ENCODE data around the gene SMCHD1. TPM values are rescaled to one million over a fixed set of nuclear protein-coding genes. Genes with fewer than 3 reads are reported as not detected.
A peak's percentile ranks its signal among the peaks of the same experiment; 100 is the strongest.

The SMCHD1 gene
- 10 to 100 TPM; 19.4 to 30.4 (median 26.4) TPM for total RNA-seq (2021; fragmentation: NEBNext Ultra II Directional; extraction: Animal tissue kit (Norgen Biotek cat#: 25700))
- long read RNA-seq, partial matches to known transcripts, result 15 of 16 reads
- long read RNA-seq, other reads (novel, unspliced or antisense), result 1 of 16 reads

DNA sequence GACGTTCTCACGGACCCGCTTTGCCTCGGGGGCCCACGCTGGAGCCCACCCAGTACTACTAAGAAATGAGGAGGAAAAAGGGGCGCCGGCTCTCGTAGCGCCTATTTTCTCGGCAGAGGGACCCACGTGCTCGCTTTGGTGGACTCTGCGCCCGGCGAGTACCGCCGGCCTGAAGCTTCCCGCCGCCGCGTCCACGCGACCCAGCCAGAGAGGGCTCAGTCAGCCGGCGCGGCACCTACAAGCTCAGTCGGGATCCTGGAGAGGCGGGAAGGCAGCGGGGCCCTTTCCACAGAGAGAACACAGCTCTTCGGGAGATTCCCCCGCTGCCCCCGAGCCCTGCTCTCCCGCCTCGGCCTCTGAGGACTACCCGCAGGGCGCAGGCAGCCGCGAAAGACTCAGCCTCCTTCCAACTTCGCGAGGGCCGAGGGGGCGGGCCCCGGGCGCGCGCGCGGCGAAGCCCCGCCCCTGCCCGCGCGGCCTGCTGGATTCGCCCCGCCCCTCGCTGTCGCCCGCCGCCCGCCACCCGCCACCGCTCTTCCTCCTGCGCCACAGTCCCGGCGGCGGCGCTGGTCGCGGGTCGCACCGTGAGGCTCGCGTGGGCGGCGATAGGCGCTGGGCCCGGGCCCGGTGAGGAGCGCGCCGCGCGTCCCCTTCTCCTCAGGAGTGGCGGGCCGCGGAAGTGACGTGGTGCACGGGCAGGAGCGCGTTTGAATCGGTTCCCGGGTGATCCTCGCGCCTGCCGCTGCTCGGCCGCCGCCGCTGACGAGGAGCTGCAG, at the start of gene SMCHD1:
Gene SMCHD1 (plus strand): TSS at position 549 of the 776 bp plus-strand sequence. CDS start 350 bp downstream, outside the sequence.
- peaks cover 4% of the 10 kb centered on the region for H3K27me3 Mint-ChIP-seq (ENCODE audit: insufficient read depth)
- no peaks in the 10 kb centered on the region for H3K36me3 Mint-ChIP-seq (ENCODE audit: low read depth)
- H3K4me1 Mint-ChIP-seq (ENCODE audit: low read depth), result peaks cover 37% of the 10 kb centered on the region
- H3K9me3 Mint-ChIP-seq, result no peaks in the 10 kb centered on the region
- TF ChIP-seq, protein P1, sequence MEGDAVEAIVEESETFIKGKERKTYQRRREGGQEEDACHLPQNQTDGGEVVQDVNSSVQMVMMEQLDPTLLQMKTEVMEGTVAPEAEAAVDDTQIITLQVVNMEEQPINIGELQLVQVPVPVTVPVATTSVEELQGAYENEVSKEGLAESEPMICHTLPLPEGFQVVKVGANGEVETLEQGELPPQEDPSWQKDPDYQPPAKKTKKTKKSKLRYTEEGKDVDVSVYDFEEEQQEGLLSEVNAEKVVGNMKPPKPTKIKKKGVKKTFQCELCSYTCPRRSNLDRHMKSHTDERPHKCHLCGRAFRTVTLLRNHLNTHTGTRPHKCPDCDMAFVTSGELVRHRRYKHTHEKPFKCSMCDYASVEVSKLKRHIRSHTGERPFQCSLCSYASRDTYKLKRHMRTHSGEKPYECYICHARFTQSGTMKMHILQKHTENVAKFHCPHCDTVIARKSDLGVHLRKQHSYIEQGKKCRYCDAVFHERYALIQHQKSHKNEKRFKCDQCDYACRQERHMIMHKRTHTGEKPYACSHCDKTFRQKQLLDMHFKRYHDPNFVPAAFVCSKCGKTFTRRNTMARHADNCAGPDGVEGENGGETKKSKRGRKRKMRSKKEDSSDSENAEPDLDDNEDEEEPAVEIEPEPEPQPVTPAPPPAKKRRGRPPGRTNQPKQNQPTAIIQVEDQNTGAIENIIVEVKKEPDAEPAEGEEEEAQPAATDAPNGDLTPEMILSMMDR (IDR thresholded peaks at IDR 0.05), result no peak
- peak within 1 kb of the TSS; percentile 93 for H3K27ac Mint-ChIP-seq
- peak; percentile 72 for DNase-seq
- H3K4me3 Mint-ChIP-seq, result peak within 1 kb of the TSS; percentile 93

DNA sequence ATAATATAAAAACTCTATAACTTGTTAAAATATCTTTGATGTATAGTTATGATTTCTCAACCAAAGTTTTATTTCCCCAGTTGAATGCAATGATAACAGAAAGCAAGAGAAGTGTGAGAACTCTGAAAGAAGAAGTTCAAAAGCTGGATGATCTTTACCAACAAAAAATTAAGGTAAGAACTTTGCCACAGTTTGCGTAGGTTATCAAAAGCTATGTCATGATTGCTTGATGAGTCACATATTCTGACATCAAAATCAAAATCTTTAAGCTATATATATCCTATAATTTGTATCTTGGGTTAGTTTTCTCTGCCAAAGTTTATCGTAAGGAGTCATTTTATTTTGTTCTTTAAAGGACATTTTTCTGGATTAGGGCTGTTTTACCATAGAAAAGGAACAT, 49.2 kb upstream of the SMCHD1 start:
- Mint-ChIP-seq H3K4me3 (no peak overlapping the region), H3K9me3 (no peaks in the 10 kb centered on the region), H3K27me3 (ENCODE audit: insufficient read depth) (no peaks in the 10 kb centered on the region; the same call in 1 of the 2 replicates), H3K27ac (peak overlapping the region; percentile 53), H3K36me3 (ENCODE audit: low read depth) (peaks cover 17% of the 10 kb centered on the region; the same call in 1 of the 2 replicates), H3K4me1 (ENCODE audit: low read depth) (peaks cover 26% of the 10 kb centered on the region)
- TF ChIP-seq, protein P1 (IDR thresholded peaks at IDR 0.05), result no peak
- DNase-seq, result no peak

DNA sequence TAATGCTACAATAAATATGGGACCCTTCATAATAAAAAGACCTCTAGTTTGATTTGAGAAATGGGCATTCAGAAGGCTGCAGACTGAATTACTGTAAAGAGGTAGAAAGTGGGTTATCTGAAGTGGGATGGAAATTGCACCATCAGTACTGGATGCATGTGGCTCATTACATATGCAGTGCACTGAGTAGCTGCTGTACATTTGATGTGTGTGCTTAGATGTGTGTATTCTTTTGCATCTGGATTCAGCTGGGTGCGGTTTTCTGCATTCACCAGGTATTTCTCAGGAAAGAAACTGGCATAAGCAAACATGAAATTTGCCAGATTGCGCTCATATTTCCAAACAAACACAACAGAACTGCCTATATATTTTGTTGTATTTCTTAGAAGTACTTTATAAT, 45.9 kb upstream of the SMCHD1 start:
- no peaks in the 10 kb centered on the region for H3K9me3 Mint-ChIP-seq
- peaks cover 20% of the 10 kb centered on the region for H3K36me3 Mint-ChIP-seq (ENCODE audit: low read depth)
- H3K4me1 Mint-ChIP-seq (ENCODE audit: low read depth), result peaks cover 23% of the 10 kb centered on the region
- no peak overlapping the region for H3K27ac Mint-ChIP-seq
- no peak overlapping the region for H3K4me3 Mint-ChIP-seq
- no peak for DNase-seq
- TF ChIP-seq, protein P1 (IDR thresholded peaks at IDR 0.05), result no peak
- no peaks in the 10 kb centered on the region for H3K27me3 Mint-ChIP-seq (ENCODE audit: insufficient read depth)

DNA sequence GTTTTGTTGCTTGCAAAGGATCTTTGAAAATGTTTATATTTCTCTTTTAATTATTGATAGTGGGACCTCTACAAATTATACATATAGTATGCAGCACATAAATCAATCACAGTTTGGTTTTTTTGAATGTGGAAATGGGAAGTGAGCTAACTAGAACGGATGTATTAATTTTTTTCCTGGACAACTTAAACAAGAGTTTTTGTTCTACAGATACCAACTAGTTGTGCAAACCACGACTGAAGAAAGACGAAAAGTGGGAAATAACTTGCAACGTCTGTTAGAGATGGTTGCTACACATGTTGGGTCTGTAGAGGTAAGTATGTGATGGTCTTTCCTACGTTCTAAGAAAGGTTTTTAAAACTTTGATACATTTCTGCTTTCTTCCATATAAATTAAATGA, 45.0 kb upstream of the SMCHD1 start:
- Mint-ChIP-seq H3K27ac (no peak overlapping the region), H3K9me3 (no peaks in the 10 kb centered on the region), H3K4me1 (ENCODE audit: low read depth) (peaks cover 13% of the 10 kb centered on the region), H3K27me3 (ENCODE audit: insufficient read depth) (no peaks in the 10 kb centered on the region), H3K4me3 (no peak overlapping the region), H3K36me3 (ENCODE audit: low read depth) (peaks cover 25% of the 10 kb centered on the region)
- DNase-seq, result no peak
- TF ChIP-seq, protein P1 (IDR thresholded peaks at IDR 0.05), result no peak

DNA sequence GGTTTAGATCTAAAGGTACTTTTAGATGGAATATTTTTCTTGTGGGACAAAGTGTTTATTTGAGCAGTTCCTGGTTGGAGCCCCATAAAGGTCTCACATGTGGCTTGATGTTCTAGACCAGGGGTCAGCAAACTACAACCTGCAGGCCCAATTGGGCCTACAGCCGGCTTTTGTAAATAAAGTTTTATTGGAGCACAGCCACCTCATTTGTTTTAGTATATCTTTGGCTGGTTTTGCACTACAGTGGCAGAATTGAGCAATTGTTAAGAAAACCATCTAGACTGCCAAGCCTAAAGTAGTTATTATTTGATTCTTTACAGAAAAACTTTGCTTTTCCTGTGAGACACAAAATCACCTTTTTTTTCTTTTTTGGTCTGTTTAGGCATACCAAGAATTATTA, 42.5 kb upstream of the SMCHD1 start:
- Mint-ChIP-seq H3K4me1 (ENCODE audit: low read depth) (peaks cover 10% of the 10 kb centered on the region), H3K27me3 (ENCODE audit: insufficient read depth) (no peaks in the 10 kb centered on the region), H3K4me3 (no peak overlapping the region), H3K36me3 (ENCODE audit: low read depth) (peaks cover 25% of the 10 kb centered on the region), H3K9me3 (no peaks in the 10 kb centered on the region), H3K27ac (no peak overlapping the region)
- TF ChIP-seq, protein P1 (IDR thresholded peaks at IDR 0.05), result no peak
- no peak for DNase-seq

All from HFFc6 (cell line).